ENCODE results near the gene TOP3B.

DNA sequence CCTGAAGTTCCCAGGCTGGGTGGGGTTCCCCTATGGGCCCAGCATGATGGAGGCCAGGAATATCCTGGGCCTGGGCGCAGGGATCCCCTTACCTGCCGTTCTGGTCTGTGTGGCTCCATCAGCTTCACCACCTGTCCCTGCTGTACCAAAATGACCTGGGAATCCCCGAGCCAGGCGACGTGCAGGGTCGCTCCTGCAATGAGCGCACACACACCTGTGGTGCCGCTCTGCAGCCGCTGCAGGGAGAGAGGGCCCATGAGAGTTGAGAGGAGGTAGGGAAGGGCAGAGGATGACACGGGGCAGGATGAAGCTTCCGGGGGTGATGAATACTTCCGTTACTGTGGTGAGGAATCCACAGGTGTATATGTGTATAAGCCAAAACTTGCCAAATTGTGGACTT lies 51.5 kb downstream of the TOP3B start:
- TF ChIP-seq, protein P1, sequence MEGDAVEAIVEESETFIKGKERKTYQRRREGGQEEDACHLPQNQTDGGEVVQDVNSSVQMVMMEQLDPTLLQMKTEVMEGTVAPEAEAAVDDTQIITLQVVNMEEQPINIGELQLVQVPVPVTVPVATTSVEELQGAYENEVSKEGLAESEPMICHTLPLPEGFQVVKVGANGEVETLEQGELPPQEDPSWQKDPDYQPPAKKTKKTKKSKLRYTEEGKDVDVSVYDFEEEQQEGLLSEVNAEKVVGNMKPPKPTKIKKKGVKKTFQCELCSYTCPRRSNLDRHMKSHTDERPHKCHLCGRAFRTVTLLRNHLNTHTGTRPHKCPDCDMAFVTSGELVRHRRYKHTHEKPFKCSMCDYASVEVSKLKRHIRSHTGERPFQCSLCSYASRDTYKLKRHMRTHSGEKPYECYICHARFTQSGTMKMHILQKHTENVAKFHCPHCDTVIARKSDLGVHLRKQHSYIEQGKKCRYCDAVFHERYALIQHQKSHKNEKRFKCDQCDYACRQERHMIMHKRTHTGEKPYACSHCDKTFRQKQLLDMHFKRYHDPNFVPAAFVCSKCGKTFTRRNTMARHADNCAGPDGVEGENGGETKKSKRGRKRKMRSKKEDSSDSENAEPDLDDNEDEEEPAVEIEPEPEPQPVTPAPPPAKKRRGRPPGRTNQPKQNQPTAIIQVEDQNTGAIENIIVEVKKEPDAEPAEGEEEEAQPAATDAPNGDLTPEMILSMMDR (IDR thresholded peaks at IDR 0.05 in 4 of 5, conservative IDR thresholded peaks at IDR 0.05 in 1 of 5): no peak
- TF ChIP-seq POLR2A (IDR thresholded peaks at IDR 0.05): no peak

All from gastrocnemius medialis (tissue), 4 donors.